ENCODE measurements around the gene DAB2. TPM values are rescaled to one million over a fixed set of nuclear protein-coding genes. Genes with fewer than 3 reads are reported as not detected.
"Not testable (repeated sequence)": the region's sequence is repeated elsewhere in the genome, so short reads cannot be mapped to it uniquely, and the experiment has no call there.

Gene DAB2
- total RNA-seq, 2 experiments from 2014 or later: 0.25 to 0.28 TPM

GRCh38 chr5:39419796-39420195 is 5.0 kb downstream of the DAB2 start:
- Mint-ChIP-seq H3K27ac (no peak overlapping the region), H3K4me3 (no peak overlapping the region), H3K27me3 (peaks cover 29% of the 10 kb centered on the region), H3K36me3 (no peaks in the 10 kb centered on the region), H3K9me3 (no peaks in the 10 kb centered on the region), H3K4me1 (peaks cover 6% of the 10 kb centered on the region)
- no peak for DNase-seq

GRCh38 chr5:39417979-39418378 is 6.8 kb downstream of the DAB2 start:
- H3K4me1 Mint-ChIP-seq: no peaks in the 10 kb centered on the region
- no peak for DNase-seq
- H3K9me3 Mint-ChIP-seq: no peaks in the 10 kb centered on the region
- no peak overlapping the region for H3K27ac Mint-ChIP-seq
- peaks cover 13% of the 10 kb centered on the region for H3K27me3 Mint-ChIP-seq
- no peaks in the 10 kb centered on the region for H3K36me3 Mint-ChIP-seq
- H3K4me3 Mint-ChIP-seq: no peak overlapping the region

DNA sequence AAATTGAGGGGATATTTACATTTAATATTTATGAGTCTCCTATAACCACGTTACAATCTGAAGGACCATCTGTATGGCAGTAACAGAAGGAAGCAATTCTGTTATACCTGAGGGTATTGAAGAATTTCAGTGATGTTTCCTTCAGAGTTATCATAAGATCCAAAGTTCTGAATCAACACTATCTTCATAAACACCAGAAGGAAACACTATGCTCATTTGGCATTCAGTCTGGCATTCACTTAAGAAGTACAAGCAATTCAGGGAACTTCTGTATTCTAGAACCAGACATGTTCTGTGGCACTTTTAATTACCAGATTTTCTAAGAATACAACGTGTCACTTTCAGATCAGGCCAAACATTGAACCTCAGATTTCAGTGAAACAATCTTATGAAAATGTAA is 9.6 kb downstream of the DAB2 start:
- peaks cover 6% of the 10 kb centered on the region for H3K27me3 Mint-ChIP-seq
- H3K27ac Mint-ChIP-seq: no peak overlapping the region
- no peaks in the 10 kb centered on the region for H3K9me3 Mint-ChIP-seq
- no peak overlapping the region for H3K4me3 Mint-ChIP-seq
- no peaks in the 10 kb centered on the region for H3K4me1 Mint-ChIP-seq
- no peak for DNase-seq
- H3K36me3 Mint-ChIP-seq: no peaks in the 10 kb centered on the region

DNA sequence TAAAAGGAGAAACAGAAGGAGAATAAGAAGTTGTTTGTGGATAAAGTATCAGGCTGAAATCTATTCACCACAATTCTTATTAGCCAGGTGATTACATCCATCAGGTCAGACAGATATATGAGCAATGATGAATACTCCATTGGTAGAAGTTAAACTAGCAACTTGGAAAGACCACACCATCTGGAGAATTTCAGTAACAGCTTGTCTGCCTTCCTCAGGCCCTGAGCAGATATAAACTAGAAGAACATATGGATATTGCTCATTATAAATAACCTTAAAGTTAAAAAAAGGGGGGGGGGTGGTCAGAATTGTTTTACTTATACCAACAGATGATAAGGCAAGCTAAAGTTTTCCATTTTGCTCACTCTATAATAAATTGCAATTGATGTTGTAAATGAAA is 10.4 kb downstream of the DAB2 start:
- Mint-ChIP-seq H3K4me1 (no peaks in the 10 kb centered on the region), H3K9me3 (no peaks in the 10 kb centered on the region), H3K27me3 (peaks cover 6% of the 10 kb centered on the region), H3K27ac (no peak overlapping the region), H3K4me3 (no peak overlapping the region), H3K36me3 (no peaks in the 10 kb centered on the region)
- no peak for DNase-seq

DNA sequence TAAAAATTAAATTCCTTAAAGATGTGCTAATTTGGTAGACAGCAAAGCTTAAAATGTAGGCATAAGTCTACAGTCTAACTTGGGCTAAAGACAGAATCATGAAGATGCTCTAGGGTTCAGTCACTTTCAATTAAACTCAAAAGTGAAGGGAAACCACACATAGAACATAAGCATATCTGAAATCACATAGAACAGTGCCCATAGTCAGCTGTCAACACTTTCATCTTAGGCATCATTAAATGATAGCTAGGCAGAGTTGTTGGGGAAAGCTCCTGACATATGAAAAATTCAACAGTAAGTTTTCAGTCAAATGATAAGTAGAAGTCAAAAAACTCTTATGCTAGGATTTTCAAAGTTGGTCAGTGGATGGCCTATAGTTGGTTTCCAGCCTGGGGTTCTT is 11.0 kb downstream of the DAB2 start:
- Mint-ChIP-seq H3K4me1 (no peaks in the 10 kb centered on the region), H3K9me3 (no peaks in the 10 kb centered on the region), H3K27me3 (peaks cover 6% of the 10 kb centered on the region), H3K27ac (no peak overlapping the region), H3K36me3 (no peaks in the 10 kb centered on the region), H3K4me3 (no peak overlapping the region)
- no peak for DNase-seq

- no peak overlapping the region for H3K27ac Mint-ChIP-seq
- no peaks in the 10 kb centered on the region for H3K9me3 Mint-ChIP-seq
- H3K27me3 Mint-ChIP-seq: peaks cover 6% of the 10 kb centered on the region
- no peaks in the 10 kb centered on the region for H3K4me1 Mint-ChIP-seq
- H3K4me3 Mint-ChIP-seq: no peak overlapping the region
- H3K36me3 Mint-ChIP-seq: no peaks in the 10 kb centered on the region
- DNase-seq: no peak
Observed at GRCh38 chr5:39412721-39413394, 11.9 kb downstream of the DAB2 start.

- no peak overlapping the region for H3K27ac Mint-ChIP-seq
- H3K27me3 Mint-ChIP-seq: peaks cover 9% of the 10 kb centered on the region
- H3K4me1 Mint-ChIP-seq: no peaks in the 10 kb centered on the region
- H3K4me3 Mint-ChIP-seq: no peak overlapping the region
- no peaks in the 10 kb centered on the region for H3K9me3 Mint-ChIP-seq
- no peak for DNase-seq
- no peaks in the 10 kb centered on the region for H3K36me3 Mint-ChIP-seq
Observed at GRCh38 chr5:39411985-39412384, 12.8 kb downstream of the DAB2 start.

- Mint-ChIP-seq H3K4me3 (no peak overlapping the region), H3K36me3 (no peaks in the 10 kb centered on the region), H3K9me3 (no peaks in the 10 kb centered on the region), H3K4me1 (no peaks in the 10 kb centered on the region), H3K27ac (no peak overlapping the region), H3K27me3 (peaks cover 7% of the 10 kb centered on the region)
- DNase-seq: no peak
Observed at GRCh38 chr5:39411061-39411460, 13.7 kb downstream of the DAB2 start.

- no peaks in the 10 kb centered on the region for H3K36me3 Mint-ChIP-seq
- no peak for DNase-seq
- no peaks in the 10 kb centered on the region for H3K4me1 Mint-ChIP-seq
- H3K27me3 Mint-ChIP-seq: peaks cover 3% of the 10 kb centered on the region
- no peaks in the 10 kb centered on the region for H3K9me3 Mint-ChIP-seq
- H3K4me3 Mint-ChIP-seq: no peak overlapping the region
- no peak overlapping the region for H3K27ac Mint-ChIP-seq
Observed at GRCh38 chr5:39409033-39409432, 15.7 kb downstream of the DAB2 start.

DNA sequence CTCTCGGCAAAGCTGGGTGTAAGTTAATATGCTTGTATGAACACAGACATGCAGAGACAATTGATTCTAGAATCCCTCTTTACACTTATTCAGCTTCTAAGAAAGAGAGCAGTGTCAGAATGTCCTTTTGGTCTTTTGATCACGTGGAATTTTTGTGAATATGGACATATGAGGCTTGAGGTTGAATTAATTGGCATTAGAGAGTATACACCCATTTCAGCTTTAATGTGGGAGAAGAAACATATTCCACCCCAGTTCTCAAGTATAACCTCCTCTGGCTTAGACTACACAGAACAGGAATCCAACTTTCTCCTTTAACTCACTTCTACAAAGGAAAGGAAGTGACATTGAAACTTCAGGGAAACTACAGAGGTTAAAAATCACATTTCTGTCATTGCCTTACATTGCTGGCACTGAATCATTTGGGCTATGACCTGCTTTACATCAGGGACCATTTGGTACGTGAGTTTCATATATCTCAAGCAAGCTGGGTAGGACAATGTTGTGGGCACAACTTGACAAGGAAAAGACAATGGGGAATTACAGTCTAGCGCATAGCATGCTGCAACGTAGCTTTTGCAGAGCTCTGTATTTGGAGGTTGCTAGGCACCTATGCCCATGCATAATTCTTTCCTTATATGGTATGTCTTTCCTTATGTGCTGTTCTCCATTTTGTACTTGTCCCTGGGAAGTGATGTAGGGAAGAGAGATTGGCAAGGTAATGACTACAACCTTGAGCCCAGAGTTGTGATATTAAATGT is 19.5 kb downstream of the DAB2 start:
- Mint-ChIP-seq H3K27ac (no peak overlapping the region), H3K9me3 (no peaks in the 10 kb centered on the region), H3K4me3 (no peak overlapping the region), H3K27me3 (peaks cover 3% of the 10 kb centered on the region), H3K4me1 (no peaks in the 10 kb centered on the region), H3K36me3 (no peaks in the 10 kb centered on the region)
- DNase-seq: no peak

GRCh38 chr5:39403761-39404160 is 21.0 kb downstream of the DAB2 start:
- H3K4me3 Mint-ChIP-seq, H3K36me3 Mint-ChIP-seq, DNase-seq, H3K27ac Mint-ChIP-seq, H3K27me3 Mint-ChIP-seq, H3K9me3 Mint-ChIP-seq, H3K4me1 Mint-ChIP-seq: not testable (repeated sequence)

DNA sequence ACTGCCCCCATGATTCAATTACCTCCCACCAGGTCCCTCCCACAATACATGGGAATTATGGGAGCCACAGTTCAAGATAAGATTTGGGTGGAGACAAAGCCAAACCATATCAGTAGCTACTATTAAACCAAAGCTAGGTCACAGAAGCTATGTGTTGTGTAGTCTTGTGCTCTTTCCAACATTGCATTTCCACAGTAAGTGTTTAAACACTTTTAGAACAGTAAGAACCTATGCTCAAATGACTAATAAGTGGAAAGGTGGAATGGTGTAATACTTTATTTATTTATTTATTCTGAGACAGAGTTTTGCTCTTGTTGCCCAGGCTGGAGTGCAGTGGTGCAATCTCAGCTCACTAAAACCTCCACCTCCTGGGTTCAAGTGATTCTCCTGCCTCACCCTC is 22.6 kb downstream of the DAB2 start:
- not testable (repeated sequence) for DNase-seq, H3K27me3 Mint-ChIP-seq, H3K4me1 Mint-ChIP-seq, H3K9me3 Mint-ChIP-seq, H3K27ac Mint-ChIP-seq, H3K4me3 Mint-ChIP-seq, H3K36me3 Mint-ChIP-seq

- Mint-ChIP-seq H3K4me1 (peaks cover 4% of the 10 kb centered on the region), H3K27ac (no peak overlapping the region)
Observed at GRCh38 chr5:39400713-39401578, 23.8 kb downstream of the DAB2 start.

DNA sequence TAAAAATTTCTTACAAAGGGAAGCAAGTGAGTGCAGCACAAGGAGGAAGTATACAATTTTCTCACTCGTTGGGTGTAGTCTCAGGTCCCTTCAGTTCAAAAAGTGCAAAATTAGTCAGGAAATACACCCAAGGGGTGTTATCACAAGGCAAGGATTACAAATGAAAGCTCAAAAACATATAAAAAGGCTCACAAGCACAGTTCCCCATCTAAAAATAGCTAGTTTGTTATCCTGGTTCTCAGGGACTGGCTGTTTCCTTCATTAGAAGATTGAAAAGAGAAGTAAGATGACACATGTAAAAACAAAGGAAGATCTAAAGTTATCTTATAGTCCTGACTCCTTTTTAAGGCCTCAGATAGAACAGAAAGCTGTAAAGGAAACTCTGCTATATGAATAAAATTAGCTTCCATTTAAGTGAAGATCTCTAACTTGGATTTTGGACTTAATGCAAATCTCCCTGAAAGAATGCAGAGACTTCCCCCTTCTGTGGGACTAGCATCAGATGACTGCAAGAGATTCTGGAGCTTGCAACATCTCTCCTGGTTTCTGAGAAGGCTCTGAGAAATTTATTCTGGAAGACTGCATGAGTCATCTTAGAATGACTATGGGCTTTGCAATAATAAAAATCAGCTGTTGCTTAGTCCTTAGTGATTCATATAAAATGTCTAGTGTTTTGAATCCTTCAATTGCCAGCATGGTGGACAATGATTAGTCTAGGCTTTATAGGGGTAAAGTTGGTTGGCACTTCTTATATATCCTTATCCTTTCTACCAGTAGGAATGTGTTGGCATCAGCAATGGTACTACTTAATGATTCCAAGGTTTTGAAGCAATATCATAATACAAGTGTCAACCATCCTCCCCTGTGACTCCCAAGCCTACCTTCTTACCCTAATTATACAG is 25.4 kb downstream of the DAB2 start:
- DNase-seq: no peak
- Mint-ChIP-seq H3K9me3 (no peaks in the 10 kb centered on the region), H3K4me1 (peaks cover 4% of the 10 kb centered on the region), H3K27ac (no peak overlapping the region), H3K27me3 (no peaks in the 10 kb centered on the region), H3K4me3 (no peak overlapping the region), H3K36me3 (no peaks in the 10 kb centered on the region)

More at GRCh38 chr5:39400713-39401578, 23.8 kb downstream of the DAB2 start:
- Mint-ChIP-seq H3K27me3 (no peaks in the 10 kb centered on the region), H3K36me3 (no peaks in the 10 kb centered on the region), H3K9me3 (no peaks in the 10 kb centered on the region), H3K4me3 (no peak overlapping the region)
- no peak for DNase-seq

Measured in activated naive CD8-positive, alpha-beta T cell treated with anti-CD3 and anti-CD28 coated beads for 36 hours (primary cell).